ENCODE results near the gene SPC24. TPM values are rescaled to one million over a fixed set of nuclear protein-coding genes. Genes with fewer than 3 reads are reported as not detected.

SPC24 gene
- total and polyA plus RNA-seq, 2 of the 4 experiments (the other 2 are of a cell fraction) = 12.2 to 97.5 TPM

DNA sequence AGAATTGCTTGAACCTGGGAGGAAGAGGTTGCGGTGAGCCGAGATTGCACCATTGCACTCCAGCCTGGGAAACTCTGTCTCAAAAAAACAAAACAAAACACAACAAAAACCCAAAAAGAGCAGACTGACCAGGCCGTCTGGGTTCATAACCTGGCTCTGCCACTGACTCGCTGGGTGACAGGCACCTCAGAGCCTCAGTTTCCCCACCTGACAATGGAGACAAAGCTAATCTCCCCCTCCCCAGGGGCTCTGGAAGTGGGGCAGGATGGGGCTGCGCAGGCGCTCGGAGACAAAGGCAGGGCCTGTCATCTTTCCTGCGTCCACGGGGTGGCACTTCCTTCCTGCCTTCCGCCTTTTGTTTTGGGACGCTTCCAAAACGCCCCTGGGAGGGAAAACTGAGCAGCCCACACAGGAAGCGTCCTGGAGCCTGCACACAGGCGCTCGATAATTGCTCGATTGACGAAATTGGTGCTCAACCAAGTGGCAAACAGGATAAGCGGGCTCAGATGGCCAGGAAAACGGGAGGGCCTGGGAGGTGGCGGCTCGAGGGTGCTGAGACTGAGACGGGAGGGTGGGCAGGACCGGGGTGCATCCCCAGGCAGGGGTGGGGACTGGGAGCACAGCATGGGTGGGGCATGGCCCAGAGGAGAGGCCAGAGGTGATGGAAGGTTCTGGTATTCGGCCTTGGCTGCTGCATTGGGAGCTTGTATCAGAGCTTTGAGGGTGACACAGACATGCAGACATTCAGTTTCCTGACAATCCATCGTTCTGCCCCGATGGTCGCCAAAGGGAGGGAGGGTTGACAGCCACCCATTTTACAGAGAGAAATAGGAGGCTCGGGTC lies 17.8 kb downstream of the SPC24 start (continued):
- TF ChIP-seq RCOR1 (IDR thresholded peaks at IDR 0.05; ENCODE audit: insufficient replicate concordance, low read length) (no peak), MAZ (IDR thresholded peaks at IDR 0.05; ENCODE audit: borderline replicate concordance, low read depth, low read length) (peak; percentile 85), NFE2L2 (IDR thresholded peaks at IDR 0.05; ENCODE audit: low read depth, low read length) (no peak)
